ENCODE results near the gene HMG20B.
"Not testable (repeated sequence)": the region's sequence is repeated elsewhere in the genome, so short reads cannot be mapped to it uniquely, and the experiment has no call there.

Gene HMG20B

DNA sequence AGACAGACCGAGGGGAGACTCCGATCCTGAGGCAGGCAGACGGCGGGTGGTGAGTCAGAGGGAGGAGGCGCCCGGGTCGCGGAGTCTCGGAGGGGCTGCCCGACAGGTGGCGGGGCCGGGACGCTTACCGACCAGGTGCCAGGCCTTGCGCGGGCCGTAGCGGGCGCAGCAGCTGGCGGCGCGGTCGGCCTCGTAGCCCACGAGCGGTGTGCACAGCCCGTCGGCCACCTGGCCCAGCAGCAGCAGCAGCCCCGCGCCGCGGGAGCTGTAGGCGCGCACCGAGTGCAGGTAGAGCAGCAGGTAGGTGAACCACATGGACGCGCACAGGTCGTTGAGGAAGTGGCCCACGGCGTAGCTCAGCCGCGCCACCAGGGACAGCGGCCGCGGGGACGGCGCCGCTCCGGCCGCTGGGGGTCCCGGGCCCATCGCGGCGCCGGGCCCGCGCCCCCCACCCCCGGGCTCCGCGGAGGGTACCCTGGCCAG, 15.7 kb upstream of the HMG20B start:
- no peak for DNase-seq

DNA sequence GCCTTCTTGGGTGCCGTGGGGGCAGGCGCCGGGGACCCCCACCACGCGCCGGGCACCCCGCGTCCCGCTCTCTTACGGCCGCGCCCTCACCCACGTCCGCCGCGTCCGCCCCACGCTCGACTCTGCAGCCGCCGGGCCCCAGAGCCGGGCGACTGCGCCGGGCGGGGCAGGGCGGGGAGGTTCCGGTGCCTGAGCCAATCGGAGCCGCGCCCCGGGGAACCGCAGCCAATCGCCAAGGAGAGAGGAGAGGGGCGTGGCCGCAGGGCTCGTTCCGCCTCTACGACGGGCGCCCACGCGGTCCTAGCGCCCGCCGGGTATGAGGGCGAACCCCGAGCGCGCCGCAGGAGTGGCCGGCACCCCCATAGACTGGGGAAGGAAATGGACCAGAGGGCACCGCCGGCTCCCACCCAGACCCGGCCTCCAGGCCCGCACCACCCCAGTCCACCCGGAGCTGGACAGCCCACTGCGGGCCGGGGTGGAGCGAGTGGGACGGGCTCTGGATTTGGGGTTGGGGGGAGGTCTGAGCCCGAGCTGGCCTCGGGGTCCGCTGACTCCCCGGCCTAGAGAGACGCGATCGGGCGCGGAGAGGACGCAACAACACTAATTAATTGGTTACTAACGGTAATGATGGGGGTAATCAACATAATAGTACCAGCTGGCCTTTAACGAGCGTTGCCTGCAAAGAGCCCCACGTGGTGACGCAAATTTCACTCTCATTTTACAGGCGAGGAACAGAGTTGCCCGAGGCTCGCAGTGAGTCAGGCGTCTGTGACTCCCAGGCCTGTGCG, 15.1 kb upstream of the HMG20B start, which contains the start of gene MFSD12:
MFSD12 (minus strand) TSS at position 126 of the 788 bp plus-strand sequence. CDS start 183 bp downstream, outside the sequence.
- DNase-seq: peak; percentile 69

DNA sequence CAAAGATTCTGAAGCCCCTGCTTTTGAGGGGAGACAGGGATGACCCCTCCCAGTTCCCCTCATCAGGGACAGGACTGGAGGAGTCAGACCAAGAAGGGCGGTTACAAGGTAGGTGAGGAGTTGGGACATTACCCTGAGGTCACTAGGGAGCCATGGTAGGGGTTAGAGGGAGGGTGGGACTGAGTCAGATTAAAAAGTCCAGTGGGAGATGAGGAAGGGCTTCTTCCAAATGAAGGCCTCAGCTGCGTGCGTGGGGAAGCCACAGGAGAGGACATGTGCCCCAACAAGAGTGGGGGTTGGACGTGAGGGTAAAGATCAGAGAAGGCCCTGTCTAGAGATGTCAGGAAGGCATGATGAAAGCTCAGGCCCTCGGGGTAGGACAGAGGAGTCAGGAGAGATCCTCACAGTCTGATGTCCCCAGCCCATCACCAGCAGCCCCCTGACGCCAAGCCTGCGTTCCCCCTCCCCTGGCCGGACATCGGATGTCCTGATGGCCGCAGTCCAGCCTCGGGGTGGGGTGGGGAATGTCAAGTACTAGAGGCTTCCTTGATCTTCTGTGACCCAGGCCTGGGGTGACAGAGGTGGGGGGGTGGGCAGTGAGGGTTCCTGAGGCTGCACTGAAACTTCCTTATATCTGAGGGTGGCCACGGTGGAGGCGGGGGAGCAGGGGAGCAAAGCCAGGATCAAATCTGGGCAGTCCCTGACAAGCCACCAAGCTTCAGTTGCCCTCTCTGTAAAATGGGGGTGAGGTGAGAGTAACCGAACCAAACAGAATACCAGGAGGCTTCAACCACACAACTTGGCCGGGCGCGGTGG, 8.8 kb upstream of the HMG20B start:
- DNase-seq: no peak

DNA sequence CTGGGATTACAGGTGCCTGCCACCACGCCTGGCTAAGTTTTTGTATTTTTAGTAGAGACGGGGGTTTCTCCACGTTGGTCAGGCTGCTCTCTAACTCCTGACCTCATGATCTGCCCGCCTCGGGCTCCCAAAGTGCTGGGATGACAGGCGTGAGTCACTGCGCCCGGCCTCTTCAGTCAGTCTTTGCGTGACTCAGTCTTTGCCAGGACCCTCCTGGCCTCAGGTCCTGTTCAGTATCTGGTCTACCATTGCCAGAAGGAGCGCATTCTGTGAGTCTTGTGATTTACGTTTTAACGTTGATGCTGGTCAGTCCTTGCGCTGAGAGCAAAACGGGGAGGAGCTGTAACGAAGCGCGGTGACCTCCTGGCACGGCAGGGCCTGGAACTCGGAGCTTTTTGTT, 7.6 kb upstream of the HMG20B start:
- no peak for DNase-seq

DNA sequence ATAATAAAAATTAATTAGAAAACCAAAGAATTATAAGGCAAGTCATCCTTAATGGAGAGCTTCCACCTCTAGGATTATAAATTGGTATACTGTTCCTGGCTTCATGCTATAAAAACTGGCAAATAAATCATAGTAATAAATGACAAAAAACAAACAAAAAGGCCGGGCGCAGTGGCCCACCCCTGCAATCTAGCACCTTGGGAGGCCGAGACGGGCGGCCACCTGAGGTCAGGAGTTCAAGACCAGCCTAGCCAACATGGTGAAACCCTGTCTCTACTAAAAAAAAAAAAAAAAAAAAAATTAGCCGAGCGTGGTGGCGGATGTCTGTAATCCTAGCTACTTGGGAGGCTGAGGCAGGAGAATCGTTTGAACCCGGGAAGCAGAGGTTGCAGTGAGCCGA, 2.7 kb upstream of the HMG20B start:
- not testable (repeated sequence) for DNase-seq

DNA sequence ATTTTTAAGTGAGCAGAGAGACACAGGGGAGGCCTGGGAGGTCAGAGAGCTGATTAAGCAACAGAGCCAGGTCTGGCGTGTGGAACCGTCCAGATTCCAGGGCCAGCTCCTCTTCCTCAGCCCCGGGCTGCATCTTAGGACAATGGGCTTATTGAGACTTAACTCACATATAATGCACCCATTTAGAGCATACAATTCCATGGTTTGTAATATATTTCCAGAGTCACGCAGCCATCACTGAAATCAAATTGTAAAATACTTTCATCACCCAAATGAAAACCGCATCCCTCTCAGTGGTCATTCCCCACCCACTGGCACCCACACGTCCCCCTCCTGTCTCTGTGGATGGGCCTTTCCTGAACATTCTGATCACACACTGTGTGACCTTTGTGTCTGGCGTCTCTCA, 2.1 kb upstream of the HMG20B start:
- DNase-seq: no peak

DNA sequence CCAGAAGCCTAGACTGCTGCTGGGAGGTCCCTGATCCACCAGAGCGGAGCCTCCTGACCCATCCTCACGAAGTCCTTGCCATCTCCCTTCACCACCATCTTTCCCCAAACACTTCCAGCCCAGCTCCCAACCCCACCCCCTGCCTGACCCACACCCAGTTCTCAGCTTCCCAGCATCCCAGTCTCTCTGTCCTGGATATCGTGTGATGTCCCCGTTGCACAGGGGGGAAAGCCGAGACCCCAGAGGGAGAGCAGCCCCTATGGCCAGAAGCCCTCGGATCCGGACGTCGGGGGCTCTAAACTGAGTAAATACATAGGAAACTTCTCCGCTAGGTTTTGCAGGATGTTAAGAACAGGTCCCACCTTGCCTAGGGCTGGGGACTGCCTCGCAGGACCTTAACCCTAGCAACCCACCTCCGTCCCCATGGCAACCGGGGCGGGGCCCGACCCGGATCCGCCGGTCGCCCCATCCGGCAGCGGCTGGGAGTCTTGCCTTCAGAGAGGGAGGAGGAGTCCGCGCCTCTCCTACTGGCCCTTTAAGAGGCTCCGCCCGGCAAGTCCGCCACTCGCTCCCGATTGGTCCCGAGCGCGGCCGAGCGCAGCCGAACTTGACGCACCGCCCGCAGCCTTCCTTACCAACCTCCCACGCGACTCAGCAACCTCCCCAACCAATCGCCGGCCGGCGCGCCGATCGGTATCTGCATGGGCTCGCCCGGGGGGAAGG, 451 bp upstream of the HMG20B start:
- DNase-seq: peak; percentile 98

DNA sequence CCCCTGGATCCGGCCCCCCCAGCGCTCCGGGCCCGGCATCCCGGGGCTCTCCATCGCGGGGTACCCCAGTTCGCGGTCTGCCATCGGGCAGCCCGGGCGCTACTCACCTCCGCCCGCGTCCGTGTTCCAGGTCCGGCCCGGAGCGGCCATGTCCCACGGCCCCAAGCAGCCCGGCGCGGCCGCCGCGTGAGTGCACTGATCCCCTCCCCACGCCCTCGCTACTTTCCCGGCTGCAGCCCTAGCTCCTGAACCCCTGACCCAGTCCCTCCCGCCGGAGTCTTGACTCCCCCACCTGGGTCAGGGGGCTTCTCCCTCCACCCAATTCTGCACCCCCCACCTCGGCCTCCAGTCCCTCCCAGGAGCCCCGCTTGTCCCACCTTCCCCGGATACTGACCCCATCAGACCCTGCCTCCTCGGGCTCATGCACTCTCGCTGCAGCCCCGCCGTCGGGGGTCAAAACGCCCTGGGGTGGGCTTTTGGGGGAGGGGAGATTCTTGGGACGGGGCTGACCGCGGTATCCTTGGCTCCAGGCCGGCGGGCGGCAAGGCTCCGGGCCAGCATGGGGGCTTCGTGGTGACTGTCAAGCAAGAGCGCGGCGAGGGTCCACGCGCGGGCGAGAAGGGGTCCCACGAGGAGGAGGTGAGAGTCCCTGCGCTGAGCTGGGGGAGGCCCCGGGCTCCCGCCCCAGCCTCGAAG, 566 bp downstream of the HMG20B start:
- no peak for DNase-seq

DNA sequence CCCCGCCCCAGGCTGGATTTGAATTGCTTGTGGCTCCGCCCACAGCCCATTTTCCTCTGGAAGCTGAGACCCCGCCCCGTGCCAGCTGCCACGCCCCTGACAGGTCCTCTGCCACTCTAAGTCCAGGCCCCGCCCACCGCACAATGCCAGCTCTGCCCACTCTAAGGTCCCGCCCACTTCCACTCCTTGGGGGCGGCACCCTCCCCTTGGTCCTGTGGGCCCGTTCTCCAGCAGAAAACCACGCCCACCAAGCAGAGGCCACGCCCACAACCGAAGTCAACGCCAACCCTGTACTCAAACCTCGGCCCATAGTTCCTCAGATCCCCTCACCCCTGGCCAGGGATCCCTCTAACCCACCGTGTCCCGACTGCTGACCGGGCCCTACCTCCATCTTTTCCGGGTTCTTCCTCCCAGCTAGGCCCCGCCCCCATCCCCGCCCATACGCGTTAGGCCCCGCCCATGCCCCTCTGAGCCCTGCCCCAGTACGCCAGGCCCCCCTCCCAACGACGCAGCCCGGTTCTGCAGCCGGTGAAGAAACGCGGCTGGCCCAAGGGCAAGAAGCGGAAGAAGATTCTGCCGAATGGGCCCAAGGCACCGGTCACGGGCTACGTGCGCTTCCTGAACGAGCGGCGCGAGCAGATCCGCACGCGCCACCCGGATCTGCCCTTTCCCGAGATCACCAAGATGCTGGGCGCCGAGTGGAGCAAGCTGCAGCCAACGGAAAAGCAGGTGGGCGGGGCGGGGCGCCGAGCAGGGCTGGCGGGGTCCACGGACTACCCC, 1.3 kb downstream of the HMG20B start:
- peak; percentile 55 for DNase-seq

DNA sequence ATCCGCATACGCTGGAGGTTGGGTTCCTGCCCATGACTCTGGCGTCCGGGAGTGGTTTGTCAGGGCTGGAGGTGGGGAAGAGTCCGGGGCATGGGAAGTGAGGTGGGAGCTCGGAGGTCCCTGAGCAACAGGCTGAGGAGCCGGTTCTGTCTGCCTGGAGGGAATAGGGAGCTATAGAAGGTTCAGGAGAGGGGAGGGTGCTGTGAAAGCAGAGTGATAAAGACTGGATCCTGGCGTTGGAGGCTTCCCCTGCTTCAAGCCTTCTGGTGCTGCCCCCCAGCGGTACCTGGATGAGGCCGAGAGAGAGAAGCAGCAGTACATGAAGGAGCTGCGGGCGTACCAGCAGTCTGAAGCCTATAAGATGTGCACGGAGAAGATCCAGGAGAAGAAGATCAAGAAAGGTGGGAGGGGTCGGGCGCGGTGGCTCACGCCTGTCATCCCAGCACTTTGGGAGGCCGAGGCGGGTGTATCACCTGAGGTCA, 2.6 kb downstream of the HMG20B start:
- no peak for DNase-seq

DNA sequence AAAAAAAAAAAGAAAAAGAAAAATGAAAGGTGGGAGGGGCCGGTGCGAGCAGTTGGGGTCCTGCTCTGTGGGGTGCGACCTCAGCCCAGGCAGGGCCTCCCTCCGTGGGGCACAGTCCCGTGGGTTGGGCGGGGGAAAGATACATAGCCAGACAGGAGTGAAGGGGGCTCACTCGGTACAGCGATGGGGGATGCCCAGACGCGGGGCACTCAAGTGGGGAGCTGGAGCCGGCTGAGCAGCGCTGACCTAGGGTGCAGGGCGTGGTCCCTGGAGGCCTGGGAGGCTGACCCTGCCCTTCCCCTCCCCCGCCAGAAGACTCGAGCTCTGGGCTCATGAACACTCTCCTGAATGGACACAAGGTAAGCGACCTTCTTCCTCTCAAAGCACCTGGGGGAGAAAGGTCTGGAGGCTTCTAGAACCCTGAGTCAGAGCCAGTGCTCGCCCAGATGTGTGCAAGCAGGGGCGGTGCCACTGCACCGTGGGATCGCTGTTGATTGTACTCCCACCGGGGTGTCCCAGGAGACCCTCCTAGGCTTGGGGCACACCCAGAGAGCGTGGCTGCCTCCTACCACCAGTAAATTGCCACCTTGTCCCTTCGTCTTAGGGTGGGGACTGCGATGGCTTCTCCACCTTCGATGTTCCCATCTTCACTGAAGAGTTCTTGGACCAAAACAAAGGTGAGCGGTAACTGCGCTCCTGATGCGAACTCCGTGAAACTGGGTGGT, 3.4 kb downstream of the HMG20B start:
- DNase-seq: no peak

DNA sequence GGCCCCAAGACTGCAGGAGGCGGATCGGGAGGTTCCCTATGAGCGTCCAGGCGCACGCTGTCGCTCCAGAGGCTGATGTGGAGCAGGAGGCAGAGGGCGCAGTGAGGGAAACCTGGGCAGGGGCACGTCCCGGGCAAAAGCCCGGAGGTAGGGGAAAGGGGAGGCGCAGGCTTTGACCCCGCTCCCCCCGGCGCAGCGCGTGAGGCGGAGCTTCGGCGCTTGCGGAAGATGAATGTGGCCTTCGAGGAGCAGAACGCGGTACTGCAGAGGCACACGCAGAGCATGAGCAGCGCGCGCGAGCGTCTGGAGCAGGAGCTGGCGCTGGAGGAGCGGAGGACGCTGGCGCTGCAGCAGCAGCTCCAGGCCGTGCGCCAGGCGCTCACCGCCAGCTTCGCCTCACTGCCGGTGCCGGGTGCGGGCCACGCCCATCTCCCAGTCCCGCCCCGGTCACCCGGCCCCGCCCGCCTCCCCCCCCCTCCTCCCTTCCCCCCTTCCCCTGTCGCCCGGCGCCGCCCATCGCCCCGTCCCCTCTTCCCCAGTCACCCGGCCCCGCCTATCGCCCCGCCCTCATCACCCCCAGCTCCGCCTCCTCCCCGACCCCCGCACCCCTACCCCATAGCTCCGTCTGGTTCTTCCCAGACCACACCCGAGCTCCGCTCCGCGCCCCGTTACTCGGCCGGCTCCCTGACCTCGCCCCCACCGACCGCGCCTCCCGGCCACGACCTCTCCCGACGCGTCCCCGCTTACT, 4.1 kb downstream of the HMG20B start:
- no peak for DNase-seq

DNA sequence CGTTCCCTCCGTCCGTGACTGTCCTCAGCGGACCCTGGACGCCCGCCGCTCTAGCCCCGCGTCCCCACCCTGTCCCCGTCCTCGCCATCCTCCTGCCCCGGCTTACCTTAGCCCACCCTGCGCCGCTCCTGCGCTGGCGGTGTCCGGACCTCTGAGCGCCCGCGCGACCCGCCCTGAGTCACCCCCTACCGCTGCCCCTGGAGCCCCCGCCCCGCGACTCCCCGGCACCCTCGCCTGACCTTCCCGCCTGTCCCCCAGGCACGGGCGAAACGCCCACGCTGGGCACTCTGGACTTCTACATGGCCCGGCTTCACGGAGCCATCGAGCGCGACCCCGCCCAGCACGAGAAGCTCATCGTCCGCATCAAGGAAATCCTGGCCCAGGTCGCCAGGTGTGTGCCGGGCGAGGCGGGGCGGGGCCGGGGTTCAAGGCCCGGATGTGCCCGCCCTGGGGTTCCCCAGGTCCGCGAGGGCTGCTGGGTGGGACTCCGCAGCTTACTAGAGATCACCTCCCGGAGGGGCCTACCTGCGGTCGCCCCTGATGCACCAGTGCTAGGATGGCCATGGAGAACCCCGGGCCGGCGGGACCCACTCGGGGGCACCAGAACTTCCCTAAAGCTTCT, 5.1 kb downstream of the HMG20B start:
- no peak for DNase-seq

DNA sequence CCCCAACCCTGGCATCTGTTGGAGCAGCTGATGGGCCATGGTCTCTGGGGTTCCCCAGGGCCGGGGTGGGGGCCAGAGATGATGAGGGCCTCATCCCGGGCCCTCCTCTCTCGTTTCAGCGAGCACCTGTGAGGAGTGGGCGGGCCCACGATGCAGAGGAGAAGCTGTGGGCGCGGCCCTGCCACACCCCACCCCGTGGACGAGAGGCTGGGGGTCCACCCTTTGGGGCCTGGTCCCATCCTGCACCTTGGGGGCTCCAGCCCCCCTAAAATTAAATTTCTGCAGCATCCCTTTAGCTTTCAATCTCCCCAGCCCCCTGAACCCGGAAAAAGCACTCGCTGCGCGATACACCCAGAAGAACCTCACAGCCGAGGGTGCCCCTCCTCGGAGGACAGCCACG, 5.6 kb downstream of the HMG20B start:
- no peak for DNase-seq

DNA sequence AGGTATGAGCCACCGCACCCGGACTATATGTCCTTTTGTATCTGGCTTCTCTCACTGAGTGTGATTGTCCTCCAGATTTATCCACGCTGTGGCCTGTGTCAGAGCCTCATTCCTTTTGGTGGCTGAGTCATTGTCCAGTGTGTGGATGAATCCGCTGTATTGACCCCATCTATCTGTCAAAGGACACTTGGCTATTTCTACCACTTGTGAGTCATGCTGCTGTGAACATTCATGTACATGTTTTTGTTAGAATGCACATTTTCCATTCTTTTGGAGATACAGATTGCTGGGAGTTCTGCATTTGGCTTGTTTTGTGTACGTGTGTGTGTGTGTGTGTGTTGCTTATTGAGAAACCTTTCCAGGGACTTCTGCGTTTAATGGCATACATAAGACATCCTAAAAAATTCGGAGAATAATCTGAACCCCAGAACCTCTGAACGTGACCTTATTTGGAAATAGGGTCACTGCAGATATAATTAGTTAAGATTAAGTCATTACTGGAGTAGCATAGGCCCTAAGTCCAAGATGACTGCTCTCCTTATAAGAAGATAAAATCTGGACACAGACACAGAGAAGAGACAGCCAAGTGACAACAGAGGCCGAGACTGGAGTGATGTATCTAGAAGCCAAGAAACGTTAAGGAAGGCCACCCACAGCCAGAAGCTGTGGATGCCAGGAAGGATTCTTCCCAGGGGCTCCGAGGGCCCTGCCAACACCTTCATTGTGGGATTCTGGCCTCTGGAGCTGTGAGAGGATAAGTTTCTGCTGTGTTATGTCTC, 7.6 kb downstream of the HMG20B start:
- no peak for DNase-seq

DNA sequence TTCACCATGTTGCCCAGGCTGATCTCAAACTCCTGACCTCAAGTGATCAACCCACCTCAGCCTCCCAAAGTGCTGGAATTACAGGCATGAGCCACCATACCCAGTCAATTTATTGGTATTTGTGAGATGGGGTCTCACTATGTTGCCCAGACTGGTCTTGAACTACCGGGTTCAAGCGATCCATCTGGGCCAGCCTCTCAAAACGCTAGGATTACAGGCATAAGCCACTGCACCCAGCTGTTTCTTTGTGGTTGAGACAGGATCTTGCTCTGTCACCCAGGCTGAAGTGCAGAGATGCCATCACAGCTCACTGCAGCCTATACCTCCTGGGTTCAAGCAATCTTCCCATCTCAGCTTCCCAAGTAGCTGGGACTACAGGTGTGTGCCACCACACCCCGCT, 9.0 kb downstream of the HMG20B start:
- not testable (repeated sequence) for DNase-seq

DNA sequence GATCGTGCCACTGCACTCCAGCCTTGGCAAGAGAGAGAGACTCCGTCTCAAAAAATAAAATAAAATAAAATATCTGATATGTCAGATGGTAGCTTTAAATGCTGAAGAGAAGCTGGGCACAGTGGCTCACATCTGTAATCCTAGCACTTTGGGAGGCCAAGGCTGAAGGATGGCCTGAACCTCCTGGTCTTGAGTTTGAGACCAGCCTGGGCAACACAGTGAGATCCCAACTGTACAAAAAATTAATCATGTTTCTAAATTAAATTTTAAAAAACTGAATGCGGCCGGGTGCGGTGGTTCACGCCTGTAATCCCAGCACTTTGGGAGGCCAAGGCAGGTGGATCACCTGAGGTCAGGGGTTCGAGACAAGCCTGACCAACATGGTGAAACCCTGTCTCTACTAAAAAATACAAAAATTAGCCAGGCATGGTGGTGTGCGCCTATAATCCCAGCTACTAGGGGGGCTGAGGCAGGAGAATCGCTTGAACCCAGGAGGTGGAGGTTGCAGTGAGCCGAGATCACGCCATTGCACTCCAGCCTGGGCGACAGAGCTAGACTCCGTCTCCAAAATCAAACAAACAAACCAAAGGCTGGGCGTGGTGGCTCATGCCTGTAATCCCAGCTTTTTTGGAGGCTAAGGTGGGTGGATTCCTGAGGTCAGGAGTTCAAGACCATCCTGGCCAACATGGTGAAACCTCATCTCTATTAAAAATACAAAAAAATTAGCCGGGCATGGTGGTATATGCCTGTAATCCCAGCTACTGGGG, 11.5 kb downstream of the HMG20B start:
- not testable (repeated sequence) for DNase-seq

Data from DMS 273 treated with DMSO at 0.1 percent for 48 hours (cell line).